ENCODE results near the gene DOC2B.

Gene DOC2B

DNA sequence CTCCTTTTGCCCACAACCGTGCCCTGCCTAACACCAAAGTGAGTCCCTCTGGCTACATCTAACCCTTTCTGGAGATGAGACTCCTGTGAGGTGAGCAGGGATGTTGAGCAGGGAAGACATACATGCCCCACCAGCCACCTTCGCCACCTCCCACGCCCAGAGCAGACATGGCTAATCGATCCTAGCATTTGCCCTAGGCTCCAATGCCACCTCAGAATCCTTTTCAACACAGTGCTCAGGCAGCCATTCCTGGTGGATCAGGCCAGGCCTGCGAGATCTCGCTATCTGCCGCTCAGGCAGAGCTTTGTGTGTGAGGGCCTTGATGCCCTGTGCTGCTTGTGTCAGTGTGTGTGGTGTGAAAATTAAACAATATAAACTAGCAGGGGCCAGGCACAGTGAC lies 23.1 kb downstream of the DOC2B start:
- no peak overlapping the region for H3K27ac ChIP-seq (ENCODE audit: low read depth, low read length, poor library complexity, severe bottlenecking)
- no peak overlapping the region for H3K9ac ChIP-seq (ENCODE audit: low read length)
- no peaks in the 10 kb centered on the region for H3K9me3 ChIP-seq (ENCODE audit: low read length)
- no peaks in the 10 kb centered on the region for H3K36me3 ChIP-seq (ENCODE audit: insufficient read depth, low read length)
- no peaks in the 10 kb centered on the region for H4K20me1 ChIP-seq (ENCODE audit: insufficient read depth, low read length)
- H3K4me2 ChIP-seq (ENCODE audit: low read length), result no peak overlapping the region
- no peaks in the 10 kb centered on the region for H3K4me1 ChIP-seq (ENCODE audit: insufficient read depth, low read length, severe bottlenecking)
- no peaks in the 10 kb centered on the region for H3F3A ChIP-seq (ENCODE audit: insufficient read depth, low read length)
- no peaks in the 10 kb centered on the region for H3K79me2 ChIP-seq (ENCODE audit: insufficient read depth, low read length)
- no peak overlapping the region for H3K4me3 ChIP-seq (ENCODE audit: low read depth, low read length, poor library complexity, severe bottlenecking)
- no peaks in the 10 kb centered on the region; the same call in 1 of the 2 replicates for H3K27me3 ChIP-seq (ENCODE audit: insufficient read depth, low read length)
- H3K9me2 ChIP-seq (ENCODE audit: low read depth, low read length), result no peaks in the 10 kb centered on the region
- H2AFZ ChIP-seq (ENCODE audit: low read length), result no peak overlapping the region
- no peak for TF ChIP-seq CTCF (IDR thresholded peaks at IDR 0.05; ENCODE audit: low read length)
- TF ChIP-seq EZH2 (IDR thresholded peaks at IDR 0.05; ENCODE audit: borderline replicate concordance, low read length), result no peak

DNA sequence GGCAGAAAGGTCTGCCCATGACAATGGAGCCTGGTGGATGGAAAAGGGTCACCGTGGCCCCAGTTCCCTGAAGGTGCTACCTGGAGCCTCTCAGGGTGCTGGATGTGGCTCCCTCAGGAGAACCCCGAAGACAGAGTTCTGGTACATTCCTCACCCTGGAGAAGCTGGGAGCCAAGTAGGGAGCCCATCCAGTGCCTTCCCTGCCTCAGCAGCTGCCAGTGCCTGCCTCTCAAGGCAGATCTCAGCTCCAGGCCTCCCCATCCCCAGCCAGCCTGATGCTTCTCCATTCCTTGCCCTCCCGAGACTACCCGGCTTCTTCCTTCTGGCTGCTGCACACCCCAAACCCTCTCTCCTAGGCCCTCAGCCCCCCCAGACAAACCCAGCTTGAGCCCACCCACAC lies 23.5 kb downstream of the DOC2B start:
- Histone ChIP-seq H3K79me2 (ENCODE audit: insufficient read depth, low read length) (no peaks in the 10 kb centered on the region), H3K27me3 (ENCODE audit: insufficient read depth, low read length) (no peaks in the 10 kb centered on the region; the same call in 1 of the 2 replicates)

GRCh38 chr17:156946-157345 lies 24.5 kb downstream of the DOC2B start:
- H4K20me1 ChIP-seq (ENCODE audit: insufficient read depth, low read length), result no peaks in the 10 kb centered on the region
- TF ChIP-seq CTCF (IDR thresholded peaks at IDR 0.05; ENCODE audit: low read length) (no peak), EZH2 (IDR thresholded peaks at IDR 0.05; ENCODE audit: borderline replicate concordance, low read length) (no peak)
- H3K9ac ChIP-seq (ENCODE audit: low read length), result no peak overlapping the region
- no peak overlapping the region for H2AFZ ChIP-seq (ENCODE audit: low read length)
- no peak overlapping the region for H3K27ac ChIP-seq (ENCODE audit: low read depth, low read length, poor library complexity, severe bottlenecking)
- H3K27me3 ChIP-seq (ENCODE audit: insufficient read depth, low read length), result no peaks in the 10 kb centered on the region; the same call in 1 of the 2 replicates
- H3F3A ChIP-seq (ENCODE audit: insufficient read depth, low read length), result no peaks in the 10 kb centered on the region
- H3K79me2 ChIP-seq (ENCODE audit: insufficient read depth, low read length), result no peaks in the 10 kb centered on the region
- H3K4me3 ChIP-seq (ENCODE audit: low read depth, low read length, poor library complexity, severe bottlenecking), result no peak overlapping the region
- no peaks in the 10 kb centered on the region for H3K4me1 ChIP-seq (ENCODE audit: insufficient read depth, low read length, severe bottlenecking)
- no peaks in the 10 kb centered on the region for H3K9me2 ChIP-seq (ENCODE audit: low read depth, low read length)
- H3K4me2 ChIP-seq (ENCODE audit: low read length), result no peak overlapping the region
- no peaks in the 10 kb centered on the region for H3K36me3 ChIP-seq (ENCODE audit: insufficient read depth, low read length)
- no peaks in the 10 kb centered on the region for H3K9me3 ChIP-seq (ENCODE audit: low read length)

More for the DNA sequence above, 23.5 kb downstream of the DOC2B start:
- Histone ChIP-seq H3K9me3 (ENCODE audit: low read length) (no peaks in the 10 kb centered on the region), H3K4me3 (ENCODE audit: low read depth, low read length, poor library complexity, severe bottlenecking) (no peak overlapping the region), H3K9ac (ENCODE audit: low read length) (no peak overlapping the region), H2AFZ (ENCODE audit: low read length) (no peak overlapping the region), H3K9me2 (ENCODE audit: low read depth, low read length) (no peaks in the 10 kb centered on the region), H4K20me1 (ENCODE audit: insufficient read depth, low read length) (no peaks in the 10 kb centered on the region), H3K36me3 (ENCODE audit: insufficient read depth, low read length) (no peaks in the 10 kb centered on the region), H3K4me2 (ENCODE audit: low read length) (no peak overlapping the region), H3K4me1 (ENCODE audit: insufficient read depth, low read length, severe bottlenecking) (no peaks in the 10 kb centered on the region), H3F3A (ENCODE audit: insufficient read depth, low read length) (no peaks in the 10 kb centered on the region), H3K27ac (ENCODE audit: low read depth, low read length, poor library complexity, severe bottlenecking) (no peak overlapping the region)
- TF ChIP-seq EZH2 (IDR thresholded peaks at IDR 0.05; ENCODE audit: borderline replicate concordance, low read length) (no peak), CTCF (IDR thresholded peaks at IDR 0.05; ENCODE audit: low read length) (no peak)

All from OCI-LY1 (cell line).